ENCODE data around the gene CLTC.

- TF ChIP-seq CTCF (IDR thresholded peaks at IDR 0.05; ENCODE audit: low read depth, low read length) (no peak), POLR2A (IDR thresholded peaks at IDR 0.05; ENCODE audit: extremely low read depth, insufficient read length) (no peak), MAX (IDR thresholded peaks at IDR 0.05; ENCODE audit: low read depth, low read length) (no peak), MYC (IDR thresholded peaks at IDR 0.05; ENCODE audit: low read depth, low read length) (no peak)
These were observed 77.1 kb downstream of the CLTC start for GRCh38 chr17:59696682-59697277.

Data from NB4 (cell line).